A549 (cell line): ENCODE data around the gene FGFBP2. TPM values are rescaled to one million over a fixed set of nuclear protein-coding genes. Genes with fewer than 3 reads are reported as not detected.

Source experiments
- ATAC-seq, 2 experiments: fragments of 200-7000 bp in 1 of 2; fragments of >200 bp in 1 of 2; cut with Nextera tagmentation in 1 of 2; cut with Tn5 transposase in 1 of 2; 3 replicates each; pipeline versions ENCODE4 v1.8.0 to v1.9.1; 2018 to 2020; ENCODE audit warnings: mild to moderate bottlenecking in 1 of 2, moderate library complexity in 1 of 2
- CTCF ChIA-PET: fragments of 300-600 bp; sonication (Branson Sonifier 250); formaldehyde crosslinking; extraction: SDS; loops from one replicate; lab custom pipeline; 2021; ENCODE audit warnings: antibody characterized with exemption, inconsistent platforms; lab: Yijun Ruan, JAX
- POLR2A ChIA-PET: fragments of 350-600 bp; formaldehyde crosslinking; extraction: SDS; loops from one replicate; lab custom pipeline; 2021; ENCODE audit warnings: antibody characterized with exemption, inconsistent platforms; lab: Yijun Ruan, JAX
- DNase-seq, 2 experiments: peaks; one replicate each; pipeline versions ENCODE4 v3.0.0 to v3.0.0-alpha.2; 2011 to 2016; ENCODE audit warnings: low read depth in 1 of 2, low spot score in 1 of 2
- FAIRE-seq: peaks from 2 replicates; lab custom pipeline; 2011; peaks lifted over from hg19 to GRCh38; lab: Jason Lieb, UNC
- H3K27ac ChIP-seq, 2 experiments: fragments of >200 bp; sonication (Bioruptor Twin); formaldehyde crosslinking; 3 replicates each; pipeline ENCODE4 v1.5.1; 2016 to 2017
- H3K4me1 ChIP-seq: fragments of >200 bp; sonication (Bioruptor Twin); formaldehyde crosslinking; 3 replicates; pipeline ENCODE4 v1.6.1; 2016
- H3K4me2 ChIP-seq: fragments of >200 bp; sonication (Bioruptor Twin); formaldehyde crosslinking; 3 replicates; pipeline ENCODE4 v1.6.1; 2016
- H3K4me3 ChIP-seq: fragments of >200 bp; sonication (Bioruptor Twin); formaldehyde crosslinking; 3 replicates; pipeline ENCODE4 v1.5.1; 2016
- H3K9me3 ChIP-seq: fragments of >200 bp; sonication (Bioruptor Twin); formaldehyde crosslinking; 3 replicates; pipeline ENCODE4 v1.6.1; 2016
- CHD2 ChIP-seq: fragments of 150-350 bp; IDR thresholded peaks from 2 replicates; pipeline ENCODE4 v1.6.1; 2014; ENCODE audit warnings: low read length; ENCODE audit not compliant: partially characterized antibody
- EHF ChIP-seq: fragments of 250-450 bp; sonication (Bioruptor Pico); IDR thresholded peaks from 2 replicates; pipeline ENCODE4 v1.5.0; 2020; ENCODE audit warnings: mild to moderate bottlenecking
- HDAC2 ChIP-seq: fragments of 200-600 bp; sonication (generic); IDR thresholded peaks from 2 replicates; pipeline ENCODE4 v1.6.1; 2016
- HEYL ChIP-seq: fragments of 250-450 bp; sonication (Bioruptor Pico); IDR thresholded peaks from 2 replicates; pipeline ENCODE4 v1.8.0; 2021; ENCODE audit warnings: mild to moderate bottlenecking, moderate library complexity
- JUNB ChIP-seq: fragments of >200 bp; sonication (Bioruptor Twin); formaldehyde crosslinking; IDR thresholded peaks from 2 replicates; pipeline ENCODE4 v1.6.1; 2016
- KDM1A ChIP-seq: fragments of 200-600 bp; sonication (generic); IDR thresholded peaks from 2 replicates; pipeline ENCODE4 v1.6.1; 2016; ENCODE audit warnings: low read depth, mild to moderate bottlenecking
- MAFK ChIP-seq: fragments of 450-650 bp; IDR thresholded peaks from 2 replicates; pipeline ENCODE4 v1.6.1; 2014; ENCODE audit not compliant: partially characterized antibody
- MYC ChIP-seq: IDR thresholded peaks from 2 replicates; pipeline ENCODE4 v1.6.1; 2012; ENCODE audit warnings: mild to moderate bottlenecking, inconsistent platforms, low read length, improper control_type of control experiment, borderline replicate concordance
- NPAS2 ChIP-seq: fragments of 250-450 bp; sonication (Bioruptor Pico); IDR thresholded peaks from 2 replicates; pipeline ENCODE4 v1.8.0; 2022; ENCODE audit warnings: mild to moderate bottlenecking, moderate library complexity, borderline replicate concordance
- PHF8 ChIP-seq: fragments of 200-600 bp; sonication (generic); IDR thresholded peaks from 2 replicates; pipeline ENCODE4 v1.6.1; 2016; ENCODE audit warnings: low read depth, mild to moderate bottlenecking, antibody characterized with exemption, moderate library complexity, borderline replicate concordance
- SMC3 ChIP-seq: fragments of >200 bp; sonication (Bioruptor Twin); formaldehyde crosslinking; IDR thresholded peaks from 3 replicates; pipeline ENCODE4 v1.6.1; 2018; ENCODE audit warnings: inconsistent platforms
- SREBF2 ChIP-seq: fragments of 450-650 bp; IDR thresholded peaks from 2 replicates; pipeline ENCODE4 v1.6.1; 2014; ENCODE audit warnings: mild to moderate bottlenecking, moderate library complexity
- ZFP36 ChIP-seq: fragments of 450-650 bp; IDR thresholded peaks from 2 replicates; pipeline ENCODE4 v1.6.1; 2014; ENCODE audit warnings: borderline replicate concordance; ENCODE audit not compliant: partially characterized antibody
- WGBS: methylation state at CpG from one replicate; pipeline ENCODE4 v1.1.6; 2017; ENCODE audit errors: missing lambda C conversion rate; 5-methylcytosine and 5-hydroxymethylcytosine counted together
- polyA plus RNA-seq, 4 experiments: library from polyadenylated mRNA; depleted of rRNA in 3 of 4; stranded (reverse); fragments of >200 nt; fragmentation: RNase III in 1 of 4; extraction: RNeasy Plus Mini Kit Qiagen cat#74134 plus additional on column Dnase treatment in 1 of 4; gene quantifications; 2 replicates in 3 of 4; 3 replicates in 1 of 4; pipeline ENCODE4 v1.2.3, GENCODE V29; 2011 to 2017
- TF ChIP-seq, protein P1 (sequence below): IDR thresholded peaks from 2 replicates; pipeline ENCODE4 v1.6.1; 2012
- TF ChIP-seq, protein P2 (sequence below): fragments of >200 bp; sonication (Bioruptor Twin); formaldehyde crosslinking; IDR thresholded peaks from 3 replicates; pipeline ENCODE4 v1.5.1; 2016
- TF ChIP-seq, protein P3 (sequence below): fragments of >200 bp; sonication (Bioruptor Twin); formaldehyde crosslinking; IDR thresholded peaks from 3 replicates; pipeline ENCODE4 v1.6.1; 2016
- TF ChIP-seq, protein P4 (sequence below): fragments of 150-350 bp; IDR thresholded peaks from 2 replicates; pipeline ENCODE4 v1.6.1; 2014; ENCODE audit warnings: low read depth, mild to moderate bottlenecking, low read length
- TF ChIP-seq, protein P5 (sequence below): IDR thresholded peaks from 2 replicates; pipeline ENCODE4 v1.6.1; 2012

The FGFBP2 gene
- polyA plus RNA-seq, 2 of the 4 experiments (the other 2 are of a cell fraction): not detected

DNA sequence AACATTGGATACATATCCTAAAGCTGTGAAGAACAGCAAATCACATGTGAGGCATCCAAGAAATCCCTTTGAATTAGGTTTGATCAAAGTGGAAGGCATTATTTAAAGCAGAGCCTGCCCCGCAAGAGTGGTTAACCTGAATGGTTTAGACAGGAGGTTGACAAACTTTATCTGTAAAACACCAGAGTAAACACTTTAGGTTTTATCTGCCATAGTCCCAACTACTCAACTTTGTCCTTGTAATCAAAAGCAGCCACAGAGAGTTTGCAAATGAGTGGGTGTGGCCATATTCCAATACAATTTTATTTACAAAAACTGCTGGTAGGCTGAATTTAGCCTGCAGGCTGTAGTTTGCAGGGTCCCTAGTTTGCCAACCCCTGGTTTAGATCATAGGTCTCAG lies 25.2 kb upstream of the FGFBP2 start:
- no peak overlapping the region for H3K4me3 ChIP-seq
- WGBS: 88% methylated on average over 1 of the region's 1 CpG
- H3K27ac ChIP-seq: no peak overlapping the region
- CTCF ChIA-PET: interaction anchor here (1.6 to 4.6 kb wide), 2 partner anchors 13 to 182 kb away, joined by 6 to 18 read pairs; no protein-coding TSS in a partner anchor
- no peak for DNase-seq
- no peak for TF ChIP-seq SMC3
- TF ChIP-seq ZFP36: no peak
- TF ChIP-seq PHF8: no peak
- TF ChIP-seq, protein P1, sequence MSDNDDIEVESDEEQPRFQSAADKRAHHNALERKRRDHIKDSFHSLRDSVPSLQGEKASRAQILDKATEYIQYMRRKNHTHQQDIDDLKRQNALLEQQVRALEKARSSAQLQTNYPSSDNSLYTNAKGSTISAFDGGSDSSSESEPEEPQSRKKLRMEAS: no peak
- no peak for TF ChIP-seq JUNB
- TF ChIP-seq, protein P2, sequence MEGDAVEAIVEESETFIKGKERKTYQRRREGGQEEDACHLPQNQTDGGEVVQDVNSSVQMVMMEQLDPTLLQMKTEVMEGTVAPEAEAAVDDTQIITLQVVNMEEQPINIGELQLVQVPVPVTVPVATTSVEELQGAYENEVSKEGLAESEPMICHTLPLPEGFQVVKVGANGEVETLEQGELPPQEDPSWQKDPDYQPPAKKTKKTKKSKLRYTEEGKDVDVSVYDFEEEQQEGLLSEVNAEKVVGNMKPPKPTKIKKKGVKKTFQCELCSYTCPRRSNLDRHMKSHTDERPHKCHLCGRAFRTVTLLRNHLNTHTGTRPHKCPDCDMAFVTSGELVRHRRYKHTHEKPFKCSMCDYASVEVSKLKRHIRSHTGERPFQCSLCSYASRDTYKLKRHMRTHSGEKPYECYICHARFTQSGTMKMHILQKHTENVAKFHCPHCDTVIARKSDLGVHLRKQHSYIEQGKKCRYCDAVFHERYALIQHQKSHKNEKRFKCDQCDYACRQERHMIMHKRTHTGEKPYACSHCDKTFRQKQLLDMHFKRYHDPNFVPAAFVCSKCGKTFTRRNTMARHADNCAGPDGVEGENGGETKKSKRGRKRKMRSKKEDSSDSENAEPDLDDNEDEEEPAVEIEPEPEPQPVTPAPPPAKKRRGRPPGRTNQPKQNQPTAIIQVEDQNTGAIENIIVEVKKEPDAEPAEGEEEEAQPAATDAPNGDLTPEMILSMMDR: no peak
- TF ChIP-seq, all 56 proteins: peak for 0
- FAIRE-seq: no peak
- Histone ChIP-seq H3K4me2 (no peak overlapping the region), H3K9me3 (no peaks in the 10 kb centered on the region), H3K4me1 (no peaks in the 10 kb centered on the region)
- no peak for ATAC-seq
- POLR2A ChIA-PET: no interaction called here

DNA sequence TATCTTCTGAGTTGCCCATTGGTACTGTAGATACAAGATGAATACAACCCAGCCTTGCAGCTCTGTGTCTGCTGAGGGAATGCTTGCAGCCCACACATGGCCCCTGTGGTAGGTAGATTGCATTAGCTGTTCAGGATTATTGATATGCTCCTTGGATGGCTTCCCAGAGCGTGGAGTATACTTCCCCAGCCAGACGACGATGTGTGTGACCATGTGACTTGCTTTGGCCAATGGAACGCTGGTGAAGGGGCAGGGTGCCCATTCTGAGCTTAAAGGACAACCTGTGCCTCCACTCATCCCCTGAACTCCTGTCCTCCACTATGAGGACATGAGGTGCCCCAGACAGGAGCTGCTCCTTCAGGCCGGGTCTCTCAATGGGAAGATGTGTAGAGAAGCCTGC lies 23.9 kb upstream of the FGFBP2 start:
- CTCF ChIA-PET: interaction anchor here (0.8 to 4.6 kb wide), 5 partner anchors 14 to 181 kb away, joined by 3 to 18 read pairs (median 8); no protein-coding TSS in a partner anchor
- 32% methylated on average over 5 of the region's 5 CpGs for WGBS
- Histone ChIP-seq H3K4me2 (no peak overlapping the region), H3K9me3 (no peaks in the 10 kb centered on the region), H3K4me3 (no peak overlapping the region), H3K27ac (no peak overlapping the region), H3K4me1 (no peaks in the 10 kb centered on the region)
- FAIRE-seq: no peak
- DNase-seq: no peak
- POLR2A ChIA-PET: no interaction called here
- ATAC-seq: no peak
- TF ChIP-seq EHF (CRISPR knock-in tag) (no peak), NPAS2 (CRISPR knock-in tag) (no peak), HEYL (CRISPR knock-in tag) (no peak), KDM1A (no peak), SREBF2 (no peak), MAFK (no peak), PHF8 (no peak), CHD2 (no peak), HDAC2 (no peak), MYC (no peak)
- TF ChIP-seq, protein P3, sequence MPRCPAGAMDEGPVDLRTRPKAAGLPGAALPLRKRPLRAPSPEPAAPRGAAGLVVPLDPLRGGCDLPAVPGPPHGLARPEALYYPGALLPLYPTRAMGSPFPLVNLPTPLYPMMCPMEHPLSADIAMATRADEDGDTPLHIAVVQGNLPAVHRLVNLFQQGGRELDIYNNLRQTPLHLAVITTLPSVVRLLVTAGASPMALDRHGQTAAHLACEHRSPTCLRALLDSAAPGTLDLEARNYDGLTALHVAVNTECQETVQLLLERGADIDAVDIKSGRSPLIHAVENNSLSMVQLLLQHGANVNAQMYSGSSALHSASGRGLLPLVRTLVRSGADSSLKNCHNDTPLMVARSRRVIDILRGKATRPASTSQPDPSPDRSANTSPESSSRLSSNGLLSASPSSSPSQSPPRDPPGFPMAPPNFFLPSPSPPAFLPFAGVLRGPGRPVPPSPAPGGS: no peak
- TF ChIP-seq, protein P4, sequence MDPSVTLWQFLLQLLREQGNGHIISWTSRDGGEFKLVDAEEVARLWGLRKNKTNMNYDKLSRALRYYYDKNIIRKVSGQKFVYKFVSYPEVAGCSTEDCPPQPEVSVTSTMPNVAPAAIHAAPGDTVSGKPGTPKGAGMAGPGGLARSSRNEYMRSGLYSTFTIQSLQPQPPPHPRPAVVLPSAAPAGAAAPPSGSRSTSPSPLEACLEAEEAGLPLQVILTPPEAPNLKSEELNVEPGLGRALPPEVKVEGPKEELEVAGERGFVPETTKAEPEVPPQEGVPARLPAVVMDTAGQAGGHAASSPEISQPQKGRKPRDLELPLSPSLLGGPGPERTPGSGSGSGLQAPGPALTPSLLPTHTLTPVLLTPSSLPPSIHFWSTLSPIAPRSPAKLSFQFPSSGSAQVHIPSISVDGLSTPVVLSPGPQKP: no peak
- TF ChIP-seq, protein P5, sequence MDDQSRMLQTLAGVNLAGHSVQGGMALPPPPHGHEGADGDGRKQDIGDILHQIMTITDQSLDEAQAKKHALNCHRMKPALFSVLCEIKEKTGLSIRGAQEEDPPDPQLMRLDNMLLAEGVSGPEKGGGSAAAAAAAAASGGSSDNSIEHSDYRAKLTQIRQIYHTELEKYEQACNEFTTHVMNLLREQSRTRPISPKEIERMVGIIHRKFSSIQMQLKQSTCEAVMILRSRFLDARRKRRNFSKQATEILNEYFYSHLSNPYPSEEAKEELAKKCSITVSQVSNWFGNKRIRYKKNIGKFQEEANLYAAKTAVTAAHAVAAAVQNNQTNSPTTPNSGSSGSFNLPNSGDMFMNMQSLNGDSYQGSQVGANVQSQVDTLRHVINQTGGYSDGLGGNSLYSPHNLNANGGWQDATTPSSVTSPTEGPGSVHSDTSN: no peak
- TF ChIP-seq, protein P2: no peak
